ENCODE data around the gene ATP8A1.

ATP8A1 gene

GRCh38 chr4:42637867-42638266, 19.0 kb downstream of the ATP8A1 start:
- DNase-seq (ENCODE audit: low read depth, low spot score) = no peak
- POLR2A ChIA-PET = no interaction called here
- CTCF ChIA-PET = no interaction called here
- TF ChIP-seq, protein P1, sequence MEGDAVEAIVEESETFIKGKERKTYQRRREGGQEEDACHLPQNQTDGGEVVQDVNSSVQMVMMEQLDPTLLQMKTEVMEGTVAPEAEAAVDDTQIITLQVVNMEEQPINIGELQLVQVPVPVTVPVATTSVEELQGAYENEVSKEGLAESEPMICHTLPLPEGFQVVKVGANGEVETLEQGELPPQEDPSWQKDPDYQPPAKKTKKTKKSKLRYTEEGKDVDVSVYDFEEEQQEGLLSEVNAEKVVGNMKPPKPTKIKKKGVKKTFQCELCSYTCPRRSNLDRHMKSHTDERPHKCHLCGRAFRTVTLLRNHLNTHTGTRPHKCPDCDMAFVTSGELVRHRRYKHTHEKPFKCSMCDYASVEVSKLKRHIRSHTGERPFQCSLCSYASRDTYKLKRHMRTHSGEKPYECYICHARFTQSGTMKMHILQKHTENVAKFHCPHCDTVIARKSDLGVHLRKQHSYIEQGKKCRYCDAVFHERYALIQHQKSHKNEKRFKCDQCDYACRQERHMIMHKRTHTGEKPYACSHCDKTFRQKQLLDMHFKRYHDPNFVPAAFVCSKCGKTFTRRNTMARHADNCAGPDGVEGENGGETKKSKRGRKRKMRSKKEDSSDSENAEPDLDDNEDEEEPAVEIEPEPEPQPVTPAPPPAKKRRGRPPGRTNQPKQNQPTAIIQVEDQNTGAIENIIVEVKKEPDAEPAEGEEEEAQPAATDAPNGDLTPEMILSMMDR (IDR thresholded peaks at IDR 0.05; ENCODE audit: insufficient read depth, low read length, missing control alignments) = no peak
- H3K4me3 ChIP-seq (ENCODE audit: low read depth, low read length) = no peak overlapping the region

DNA sequence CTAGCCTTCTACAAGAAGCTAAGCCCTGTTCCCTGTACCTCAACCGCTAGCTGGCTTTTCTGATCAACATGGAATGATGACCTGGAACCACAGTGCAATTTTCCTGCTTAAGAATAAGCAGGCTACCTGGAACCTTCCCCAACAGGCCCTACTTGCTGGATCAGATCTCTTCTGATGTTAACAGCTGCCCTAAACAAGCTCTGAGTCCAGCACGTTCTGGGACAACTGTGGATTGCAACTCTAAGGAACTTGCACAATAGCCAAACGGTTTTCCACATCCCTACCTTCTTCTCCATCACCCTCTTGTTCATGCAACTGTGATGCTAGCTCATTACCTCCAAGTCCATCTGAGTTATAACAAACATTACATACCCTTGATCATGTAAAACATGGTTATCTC, 19.8 kb downstream of the ATP8A1 start:
- H3K4me3 ChIP-seq (ENCODE audit: low read depth, low read length) = no peak overlapping the region
- no peak for DNase-seq (ENCODE audit: low read depth, low spot score)
- TF ChIP-seq, protein P1 (IDR thresholded peaks at IDR 0.05; ENCODE audit: insufficient read depth, low read length, missing control alignments) = no peak
- ChIA-PET POLR2A (no interaction called here), CTCF (no interaction called here)

DNA sequence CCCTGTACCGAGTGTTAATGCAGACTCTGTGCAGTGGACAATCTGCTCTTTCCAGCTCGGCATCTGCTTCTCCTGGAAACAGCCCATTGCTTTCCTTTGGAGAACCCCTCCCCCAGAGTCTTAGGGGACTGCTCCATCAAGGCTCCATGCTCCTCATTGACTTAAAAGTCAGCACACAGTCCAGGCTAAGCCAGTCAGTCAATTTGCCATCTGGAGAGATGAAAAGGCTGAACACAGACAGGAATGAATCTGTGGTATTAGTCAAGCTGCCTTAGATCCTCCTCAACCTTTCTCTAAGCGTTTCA, 20.3 kb downstream of the ATP8A1 start:
- POLR2A ChIA-PET = no interaction called here
- no peak overlapping the region for H3K4me3 ChIP-seq (ENCODE audit: low read depth, low read length)
- CTCF ChIA-PET = no interaction called here
- no peak for DNase-seq (ENCODE audit: low read depth, low spot score)
- TF ChIP-seq, protein P1 (IDR thresholded peaks at IDR 0.05; ENCODE audit: insufficient read depth, low read length, missing control alignments) = no peak

- H3K4me3 ChIP-seq (ENCODE audit: low read depth, low read length) = no peak overlapping the region
- POLR2A ChIA-PET = no interaction called here
- no peak for DNase-seq (ENCODE audit: low read depth, low spot score)
- CTCF ChIA-PET = no interaction called here
- TF ChIP-seq, protein P1 (IDR thresholded peaks at IDR 0.05; ENCODE audit: insufficient read depth, low read length, missing control alignments) = no peak
Measured at GRCh38 chr4:42633605-42634388, 23.1 kb downstream of the ATP8A1 start.

DNA sequence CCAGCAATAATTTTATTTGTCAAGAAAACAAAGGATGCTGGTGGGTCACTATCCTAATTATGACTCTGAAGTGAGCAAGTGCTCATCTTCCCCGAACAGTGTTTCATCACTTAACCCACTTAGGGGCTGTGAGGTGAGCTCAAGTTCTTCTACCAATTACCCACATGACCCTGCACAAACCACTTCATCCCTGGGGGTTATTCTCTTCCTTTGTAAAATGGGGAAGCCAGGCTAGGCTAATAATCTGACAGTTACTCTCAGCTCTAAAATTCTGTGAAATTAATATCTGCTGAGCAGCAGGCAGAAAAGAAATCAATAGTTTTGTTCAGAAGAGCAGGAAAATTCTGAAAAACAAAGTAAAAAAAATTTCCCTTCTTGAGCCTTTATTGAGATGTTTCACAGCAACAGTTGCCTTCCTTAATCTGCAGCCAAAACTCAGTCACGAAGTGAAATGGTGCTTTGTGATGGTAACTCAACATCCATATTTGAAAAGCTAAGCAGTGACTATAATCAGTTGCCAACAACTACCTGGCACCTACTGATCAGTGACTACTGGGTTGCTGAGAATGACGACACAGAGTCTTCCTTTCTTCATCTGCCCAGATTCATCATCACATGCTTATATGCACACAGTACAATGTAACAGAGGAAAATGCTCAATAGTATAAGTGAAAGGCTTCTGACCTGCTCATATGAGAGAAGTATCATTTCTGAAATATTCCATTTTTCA, 24.1 kb downstream of the ATP8A1 start:
- H3K4me3 ChIP-seq (ENCODE audit: low read depth, low read length) = no peak overlapping the region
- DNase-seq (ENCODE audit: low read depth, low spot score) = no peak
- TF ChIP-seq, protein P1 (IDR thresholded peaks at IDR 0.05; ENCODE audit: insufficient read depth, low read length, missing control alignments) = no peak
- POLR2A ChIA-PET = no interaction called here
- CTCF ChIA-PET = no interaction called here

GRCh38 chr4:42630908-42631307, 26.0 kb downstream of the ATP8A1 start:
- H3K4me3 ChIP-seq (ENCODE audit: low read depth, low read length) = no peak overlapping the region
- ChIA-PET POLR2A (no interaction called here), CTCF (no interaction called here)
- no peak for DNase-seq (ENCODE audit: low read depth, low spot score)
- TF ChIP-seq, protein P1 (IDR thresholded peaks at IDR 0.05; ENCODE audit: insufficient read depth, low read length, missing control alignments) = no peak
